HEK293 (cell line): ENCODE data around the gene ABHD15.

Source experiments
- CTCF ChIA-PET: fragments of 350-600 bp; formaldehyde crosslinking; extraction: SDS; loops from one replicate; lab custom pipeline; 2021; ENCODE audit warnings: antibody characterized with exemption; lab: Yijun Ruan, JAX
- POLR2A ChIA-PET: fragments of 300-600 bp; formaldehyde crosslinking; extraction: SDS; loops from one replicate; lab custom pipeline; 2020; ENCODE audit warnings: antibody characterized with exemption, inconsistent platforms; lab: Yijun Ruan, JAX
- H3K27ac ChIP-seq: fragments of 200-500 bp; sonication (Bioruptor generic); 2 replicates; pipeline ENCODE4 v1.5.1; 2014; ENCODE audit warnings: low read depth, low read length, control low read depth, inconsistent platforms; ENCODE audit errors: extremely low read depth
- H3K36me3 ChIP-seq, 2 experiments: fragments of 200-500 bp in 1 of 2; sonication (Bioruptor generic) in 1 of 2; 1 replicate in 1 of 2; 2 replicates in 1 of 2; pipeline ENCODE4 v1.5.1; 2014 to 2017; ENCODE audit warnings: inconsistent platforms in 2 of 2, low read length in 2 of 2; ENCODE audit not compliant: control insufficient read depth in 2 of 2, insufficient read depth in 1 of 2
- H3K4me1 ChIP-seq: fragments of 200-500 bp; sonication (Bioruptor generic); 2 replicates; pipeline ENCODE4 v1.5.1; 2014; ENCODE audit warnings: mild to moderate bottlenecking, low read length, inconsistent platforms; ENCODE audit not compliant: control insufficient read depth, insufficient read depth
- H3K4me3 ChIP-seq: 2 replicates; pipeline ENCODE4 v1.5.1; 2011; ENCODE audit warnings: low read depth, mild to moderate bottlenecking, control low read depth, low read length, moderate library complexity
- H3K9me3 ChIP-seq: fragments of 200-500 bp; sonication (Bioruptor generic); 2 replicates; pipeline ENCODE4 v1.5.1; 2014; ENCODE audit warnings: low read depth, low read length, inconsistent platforms; ENCODE audit not compliant: control insufficient read depth, insufficient read depth
- BCL11B ChIP-seq: fragments of 450-650 bp; formaldehyde crosslinking; IDR thresholded peaks from 2 replicates; pipeline ENCODE4 v1.5.1; 2016; ENCODE audit warnings: low read depth, missing biosample characterization, missing genetic modification characterization
- KLF1 ChIP-seq: fragments of 450-650 bp; formaldehyde crosslinking; IDR thresholded peaks from 2 replicates; pipeline ENCODE4 v1.5.1; 2016; ENCODE audit warnings: missing biosample characterization, missing genetic modification characterization
- PRDM2 ChIP-seq: fragments of 450-650 bp; formaldehyde crosslinking; IDR thresholded peaks from 2 replicates; pipeline ENCODE4 v1.5.1; 2016; ENCODE audit warnings: missing biosample characterization, missing genetic modification characterization, borderline replicate concordance
- SCRT1 ChIP-seq: fragments of 450-650 bp; formaldehyde crosslinking; IDR thresholded peaks from 2 replicates; pipeline ENCODE4 v1.5.1; 2016; ENCODE audit warnings: missing biosample characterization, missing genetic modification characterization, borderline replicate concordance
- SP3 ChIP-seq: fragments of 450-650 bp; formaldehyde crosslinking; IDR thresholded peaks from 2 replicates; pipeline ENCODE4 v1.5.1; 2016; ENCODE audit warnings: missing biosample characterization, missing genetic modification characterization
- ZBTB20 ChIP-seq: fragments of 450-650 bp; formaldehyde crosslinking; IDR thresholded peaks from 2 replicates; pipeline ENCODE4 v1.5.1; 2016; ENCODE audit warnings: missing biosample characterization, missing genetic modification characterization
- ZBTB7A ChIP-seq: fragments of 450-650 bp; formaldehyde crosslinking; IDR thresholded peaks from 2 replicates; pipeline ENCODE4 v1.5.1; 2016; ENCODE audit warnings: low read depth, missing biosample characterization, missing genetic modification characterization
- ZEB2 ChIP-seq: fragments of 450-650 bp; formaldehyde crosslinking; IDR thresholded peaks from 2 replicates; pipeline ENCODE4 v1.5.1; 2016; ENCODE audit warnings: missing biosample characterization, missing genetic modification characterization
- ZIC2 ChIP-seq: fragments of 450-650 bp; formaldehyde crosslinking; IDR thresholded peaks from 2 replicates; pipeline ENCODE4 v1.5.1; 2016; ENCODE audit warnings: missing biosample characterization, missing genetic modification characterization
- ZNF133 ChIP-seq: fragments of 450-650 bp; formaldehyde crosslinking; IDR thresholded peaks from 2 replicates; pipeline ENCODE4 v1.5.1; 2016; ENCODE audit warnings: missing biosample characterization, missing genetic modification characterization
- ZNF138 ChIP-seq: fragments of 450-650 bp; formaldehyde crosslinking; IDR thresholded peaks from 2 replicates; pipeline ENCODE4 v1.5.1; 2016; ENCODE audit warnings: missing biosample characterization, missing genetic modification characterization, borderline replicate concordance
- ZNF292 ChIP-seq: fragments of 450-650 bp; formaldehyde crosslinking; IDR thresholded peaks from 2 replicates; pipeline ENCODE4 v1.5.1; 2016; ENCODE audit warnings: low read depth, missing biosample characterization, missing genetic modification characterization, borderline replicate concordance
- ZNF391 ChIP-seq: fragments of 450-650 bp; formaldehyde crosslinking; IDR thresholded peaks from 2 replicates; pipeline ENCODE4 v1.5.1; 2016; ENCODE audit warnings: low read depth, missing biosample characterization, missing genetic modification characterization, borderline replicate concordance
- ZNF423 ChIP-seq: fragments of 450-650 bp; formaldehyde crosslinking; IDR thresholded peaks from 2 replicates; pipeline ENCODE4 v1.5.1; 2016; ENCODE audit warnings: missing biosample characterization, missing genetic modification characterization
- ZNF600 ChIP-seq: fragments of 450-650 bp; formaldehyde crosslinking; IDR thresholded peaks from 2 replicates; pipeline ENCODE4 v1.5.1; 2016; ENCODE audit warnings: missing biosample characterization, missing genetic modification characterization
- ZNF629 ChIP-seq: fragments of 450-650 bp; formaldehyde crosslinking; IDR thresholded peaks from 2 replicates; pipeline ENCODE4 v1.5.1; 2017; ENCODE audit warnings: missing biosample characterization, missing genetic modification characterization
- ZNF639 ChIP-seq: fragments of 450-650 bp; formaldehyde crosslinking; IDR thresholded peaks from 2 replicates; pipeline ENCODE4 v1.5.1; 2016; ENCODE audit warnings: missing biosample characterization, missing genetic modification characterization
- ZNF654 ChIP-seq: fragments of 450-650 bp; formaldehyde crosslinking; IDR thresholded peaks from 2 replicates; pipeline ENCODE4 v1.5.1; 2016; ENCODE audit warnings: low read depth, missing biosample characterization, missing genetic modification characterization
- ZNF658 ChIP-seq: fragments of 450-650 bp; formaldehyde crosslinking; IDR thresholded peaks from 2 replicates; pipeline ENCODE4; 2016; ENCODE audit warnings: missing biosample characterization, missing genetic modification characterization
- ZNF837 ChIP-seq: fragments of 450-650 bp; formaldehyde crosslinking; IDR thresholded peaks from 2 replicates; pipeline ENCODE4 v1.5.1; 2016; ENCODE audit warnings: missing biosample characterization, missing genetic modification characterization
- TF ChIP-seq, protein P1 (sequence below): fragments of 450-650 bp; formaldehyde crosslinking; IDR thresholded peaks from 2 replicates; pipeline ENCODE4 v1.5.1; 2016; ENCODE audit warnings: missing biosample characterization, missing genetic modification characterization
- TF ChIP-seq, protein P2 (sequence below): fragments of 450-650 bp; formaldehyde crosslinking; IDR thresholded peaks from 2 replicates; pipeline ENCODE4 v1.5.1; 2016; ENCODE audit warnings: missing biosample characterization, missing genetic modification characterization
- TF ChIP-seq, protein P3 (sequence below): fragments of 450-650 bp; formaldehyde crosslinking; IDR thresholded peaks from 2 replicates; pipeline ENCODE4 v1.5.1; 2016; ENCODE audit warnings: missing biosample characterization, missing genetic modification characterization
- TF ChIP-seq, protein P4 (sequence below): fragments of 450-650 bp; formaldehyde crosslinking; IDR thresholded peaks from 2 replicates; pipeline ENCODE4 v1.5.1; 2016; ENCODE audit warnings: missing biosample characterization, missing genetic modification characterization

ABHD15 gene

DNA sequence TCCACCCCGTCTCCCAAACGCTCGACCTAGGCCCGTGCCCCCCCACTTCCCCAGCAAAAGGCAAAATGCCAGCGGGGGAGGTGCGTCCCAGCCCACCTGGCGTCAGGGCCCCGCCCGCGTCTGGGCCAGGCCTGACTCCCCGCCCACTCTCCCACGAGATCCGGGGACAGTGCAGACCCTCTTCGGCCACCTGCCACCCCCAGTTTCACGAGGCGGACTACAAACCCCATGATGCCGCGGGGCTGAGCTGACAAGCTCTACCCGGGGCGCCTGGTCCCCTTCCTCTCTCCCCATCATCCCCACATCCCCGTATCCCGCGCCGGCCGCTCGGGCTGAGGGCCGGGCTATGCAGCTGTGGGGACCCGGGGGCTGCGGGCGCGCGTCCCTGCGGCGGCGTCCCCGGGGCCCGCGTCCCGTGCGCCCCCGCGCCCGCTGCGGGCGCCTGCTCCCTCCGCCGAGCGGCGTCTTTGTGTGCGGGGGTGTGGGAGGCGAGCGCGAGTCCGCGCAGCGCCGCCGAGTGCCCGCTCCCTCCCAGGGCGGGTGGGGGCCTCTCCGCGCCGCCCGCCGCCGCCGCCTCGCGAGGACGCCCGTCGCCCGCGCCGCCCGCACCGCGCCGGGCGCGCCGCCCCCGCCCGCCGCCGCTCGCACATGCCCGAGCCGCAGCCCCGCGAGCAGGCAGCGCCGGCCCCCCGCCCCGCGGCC lies 26.2 kb upstream of the ABHD15 start, which contains the start of gene ANKRD13B:
ANKRD13B (plus strand) TSS at position 283 of the 702 bp plus-strand sequence. CDS start 490 bp downstream, outside the sequence.
- no peaks in the 10 kb centered on the region for H3K9me3 ChIP-seq
- ChIA-PET POLR2A (interaction anchor here (1.0 to 2.6 kb wide), 15 partner anchors 12 to 873 kb away, joined by 3 to 28 read pairs (median 6); partner anchors contain the start of genes ABHD15, CORO6, NUFIP2 and RPL23A), CTCF (interaction anchor here (0.6 to 5.1 kb wide), 26 partner anchors 12 to 500 kb away, joined by 3 to 74 read pairs (median 5); partner anchors contain the start of genes ABHD15, SSH2 and TP53I13)
- peaks cover 44% of the 10 kb centered on the region for H3K4me1 ChIP-seq
- peak within 1 kb of the TSS; percentile 82 for H3K27ac ChIP-seq
- peak within 1 kb of the TSS; percentile 67 for H3K4me3 ChIP-seq
- H3K36me3 ChIP-seq: no peaks in the 10 kb centered on the region
- TF ChIP-seq ZNF654 (no peak), ZNF629 (no peak), ZNF837 (tag by site-specific recombination) (no peak), ZNF292 (tag by site-specific recombination) (no peak), SCRT1 (no peak), ZNF133 (no peak), ZBTB7A (tag by site-specific recombination) (peak; percentile 94), ZEB2 (tag by site-specific recombination) (peak; percentile 60; the same call in 1 of the 2 replicates), PRDM2 (tag by site-specific recombination) (no peak), ZNF658 (tag by site-specific recombination) (no peak), BCL11B (peak; percentile 81), ZIC2 (peak; percentile 30; the same call in 1 of the 2 replicates), ZNF423 (tag by site-specific recombination) (no peak), SP3 (tag by site-specific recombination) (peak; percentile 95), ZNF639 (no peak), ZNF391 (tag by site-specific recombination) (no peak), KLF1 (peak; percentile 77), ZNF138 (tag by site-specific recombination) (no peak), ZNF600 (tag by site-specific recombination) (no peak), ZBTB20 (tag by site-specific recombination) (peak; percentile 94)
- TF ChIP-seq, protein P1, sequence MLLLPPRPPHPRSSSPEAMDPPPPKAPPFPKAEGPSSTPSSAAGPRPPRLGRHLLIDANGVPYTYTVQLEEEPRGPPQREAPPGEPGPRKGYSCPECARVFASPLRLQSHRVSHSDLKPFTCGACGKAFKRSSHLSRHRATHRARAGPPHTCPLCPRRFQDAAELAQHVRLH (tag by site-specific recombination): peak; percentile 47; the same call in 1 of the 2 replicates
- TF ChIP-seq, protein P2, sequence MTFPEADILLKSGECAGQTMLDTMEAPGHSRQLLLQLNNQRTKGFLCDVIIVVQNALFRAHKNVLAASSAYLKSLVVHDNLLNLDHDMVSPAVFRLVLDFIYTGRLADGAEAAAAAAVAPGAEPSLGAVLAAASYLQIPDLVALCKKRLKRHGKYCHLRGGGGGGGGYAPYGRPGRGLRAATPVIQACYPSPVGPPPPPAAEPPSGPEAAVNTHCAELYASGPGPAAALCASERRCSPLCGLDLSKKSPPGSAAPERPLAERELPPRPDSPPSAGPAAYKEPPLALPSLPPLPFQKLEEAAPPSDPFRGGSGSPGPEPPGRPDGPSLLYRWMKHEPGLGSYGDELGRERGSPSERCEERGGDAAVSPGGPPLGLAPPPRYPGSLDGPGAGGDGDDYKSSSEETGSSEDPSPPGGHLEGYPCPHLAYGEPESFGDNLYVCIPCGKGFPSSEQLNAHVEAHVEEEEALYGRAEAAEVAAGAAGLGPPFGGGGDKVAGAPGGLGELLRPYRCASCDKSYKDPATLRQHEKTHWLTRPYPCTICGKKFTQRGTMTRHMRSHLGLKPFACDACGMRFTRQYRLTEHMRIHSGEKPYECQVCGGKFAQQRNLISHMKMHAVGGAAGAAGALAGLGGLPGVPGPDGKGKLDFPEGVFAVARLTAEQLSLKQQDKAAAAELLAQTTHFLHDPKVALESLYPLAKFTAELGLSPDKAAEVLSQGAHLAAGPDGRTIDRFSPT (tag by site-specific recombination): no peak
- TF ChIP-seq, protein P3, sequence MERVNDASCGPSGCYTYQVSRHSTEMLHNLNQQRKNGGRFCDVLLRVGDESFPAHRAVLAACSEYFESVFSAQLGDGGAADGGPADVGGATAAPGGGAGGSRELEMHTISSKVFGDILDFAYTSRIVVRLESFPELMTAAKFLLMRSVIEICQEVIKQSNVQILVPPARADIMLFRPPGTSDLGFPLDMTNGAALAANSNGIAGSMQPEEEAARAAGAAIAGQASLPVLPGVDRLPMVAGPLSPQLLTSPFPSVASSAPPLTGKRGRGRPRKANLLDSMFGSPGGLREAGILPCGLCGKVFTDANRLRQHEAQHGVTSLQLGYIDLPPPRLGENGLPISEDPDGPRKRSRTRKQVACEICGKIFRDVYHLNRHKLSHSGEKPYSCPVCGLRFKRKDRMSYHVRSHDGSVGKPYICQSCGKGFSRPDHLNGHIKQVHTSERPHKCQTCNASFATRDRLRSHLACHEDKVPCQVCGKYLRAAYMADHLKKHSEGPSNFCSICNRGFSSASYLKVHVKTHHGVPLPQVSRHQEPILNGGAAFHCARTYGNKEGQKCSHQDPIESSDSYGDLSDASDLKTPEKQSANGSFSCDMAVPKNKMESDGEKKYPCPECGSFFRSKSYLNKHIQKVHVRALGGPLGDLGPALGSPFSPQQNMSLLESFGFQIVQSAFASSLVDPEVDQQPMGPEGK (tag by site-specific recombination): peak; percentile 97
- TF ChIP-seq, protein P4, sequence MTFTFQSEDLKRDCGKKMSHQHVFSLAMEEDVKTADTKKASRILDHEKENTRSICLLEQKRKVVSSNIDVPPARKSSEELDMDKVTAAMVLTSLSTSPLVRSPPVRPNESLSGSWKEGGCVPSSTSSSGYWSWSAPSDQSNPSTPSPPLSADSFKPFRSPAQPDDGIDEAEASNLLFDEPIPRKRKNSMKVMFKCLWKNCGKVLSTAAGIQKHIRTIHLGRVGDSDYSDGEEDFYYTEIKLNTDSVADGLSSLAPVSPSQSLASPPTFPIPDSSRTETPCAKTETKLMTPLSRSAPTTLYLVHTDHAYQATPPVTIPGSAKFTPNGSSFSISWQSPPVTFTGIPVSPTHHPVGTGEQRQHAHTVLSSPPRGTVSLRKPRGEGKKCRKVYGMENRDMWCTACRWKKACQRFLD (tag by site-specific recombination): no peak
